Measurements from ENCODE around the gene PALD1. TPM values are rescaled to one million over a fixed set of nuclear protein-coding genes. Genes with fewer than 3 reads are reported as not detected.
A peak's percentile ranks its signal among the peaks of the same experiment; 100 is the strongest.
"Not testable (repeated sequence)": the region's sequence is repeated elsewhere in the genome, so short reads cannot be mapped to it uniquely, and the experiment has no call there.

PALD1 gene
- total and polyA plus RNA-seq, 8 donors = 10.1 to 34.5 (median 24.1) TPM

DNA sequence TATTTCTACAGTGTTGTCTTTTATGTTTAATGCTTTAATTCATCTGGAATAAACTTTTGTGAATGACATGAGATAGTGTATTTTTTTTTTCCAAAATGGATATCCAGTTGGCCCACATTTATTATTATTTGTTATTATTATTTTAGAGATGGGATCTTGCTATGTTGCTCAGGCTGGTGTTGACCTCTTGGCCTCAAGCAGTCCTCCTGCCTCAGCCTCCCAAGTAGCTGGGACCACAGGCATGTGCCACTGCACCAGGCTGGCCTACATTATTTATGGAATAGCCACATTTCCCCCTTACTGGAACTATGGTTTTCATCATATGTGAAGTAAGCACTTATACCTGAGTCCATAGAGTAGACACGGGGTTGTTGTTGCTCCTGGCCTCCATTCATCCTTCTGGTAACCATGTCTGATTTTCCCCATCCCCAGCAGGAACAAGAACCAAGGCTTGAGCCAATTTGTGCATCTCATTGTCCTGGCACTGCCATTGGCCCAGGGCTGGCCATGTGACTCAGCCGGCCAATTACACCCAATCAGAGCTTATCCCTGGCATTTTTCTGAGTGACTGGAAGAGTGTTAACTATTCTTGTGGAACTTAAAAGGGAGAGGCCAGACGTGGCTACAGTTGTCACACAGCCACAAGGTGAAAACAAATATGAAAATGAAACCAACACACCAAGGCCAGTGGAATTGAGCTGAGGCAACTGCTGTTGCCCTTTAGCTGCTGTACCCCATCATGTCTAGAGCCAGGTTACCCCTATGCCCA is 100.9 kb downstream of the PALD1 start:
- Histone ChIP-seq H3K27ac (no peak overlapping the region), H3K36me3 (no peaks in the 10 kb centered on the region), H3K9me3 (no peaks in the 10 kb centered on the region), H3K27me3 (no peaks in the 10 kb centered on the region), H3K4me3 (no peak overlapping the region), H3K4me1 (peaks cover 23 to 42% of the 10 kb centered on the region in 2 donors)
- ATAC-seq = peak; percentile 4
- TF ChIP-seq, protein P1, sequence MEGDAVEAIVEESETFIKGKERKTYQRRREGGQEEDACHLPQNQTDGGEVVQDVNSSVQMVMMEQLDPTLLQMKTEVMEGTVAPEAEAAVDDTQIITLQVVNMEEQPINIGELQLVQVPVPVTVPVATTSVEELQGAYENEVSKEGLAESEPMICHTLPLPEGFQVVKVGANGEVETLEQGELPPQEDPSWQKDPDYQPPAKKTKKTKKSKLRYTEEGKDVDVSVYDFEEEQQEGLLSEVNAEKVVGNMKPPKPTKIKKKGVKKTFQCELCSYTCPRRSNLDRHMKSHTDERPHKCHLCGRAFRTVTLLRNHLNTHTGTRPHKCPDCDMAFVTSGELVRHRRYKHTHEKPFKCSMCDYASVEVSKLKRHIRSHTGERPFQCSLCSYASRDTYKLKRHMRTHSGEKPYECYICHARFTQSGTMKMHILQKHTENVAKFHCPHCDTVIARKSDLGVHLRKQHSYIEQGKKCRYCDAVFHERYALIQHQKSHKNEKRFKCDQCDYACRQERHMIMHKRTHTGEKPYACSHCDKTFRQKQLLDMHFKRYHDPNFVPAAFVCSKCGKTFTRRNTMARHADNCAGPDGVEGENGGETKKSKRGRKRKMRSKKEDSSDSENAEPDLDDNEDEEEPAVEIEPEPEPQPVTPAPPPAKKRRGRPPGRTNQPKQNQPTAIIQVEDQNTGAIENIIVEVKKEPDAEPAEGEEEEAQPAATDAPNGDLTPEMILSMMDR (IDR thresholded peaks at IDR 0.05) = no peak
- intact Hi-C loops (cut with DNase I) = no loop called here
- peak in 1 of 4 donors; percentile 19 for DNase-seq

DNA sequence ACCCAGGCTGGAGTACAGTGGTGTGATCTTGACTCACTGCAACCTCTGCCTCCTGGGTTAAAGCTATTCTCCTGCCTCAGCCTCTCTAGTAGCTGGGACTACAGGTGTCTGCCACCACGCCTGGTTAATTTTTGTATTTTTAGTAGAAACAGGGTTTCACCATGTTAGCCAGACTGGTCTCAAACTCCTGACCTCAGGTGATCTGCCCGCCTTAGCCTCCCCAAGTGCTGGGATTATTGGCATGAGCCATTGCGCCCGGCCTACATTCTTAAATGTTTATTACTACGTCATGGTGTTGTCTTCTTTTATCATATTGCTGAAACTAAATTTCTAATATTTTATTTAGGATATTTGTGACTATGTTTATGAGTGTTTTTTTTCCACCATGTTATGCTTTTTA is 102.6 kb downstream of the PALD1 start:
- H3K27ac ChIP-seq; H3K9me3 ChIP-seq; H3K27me3 ChIP-seq; intact Hi-C loops (cut with DNase I); H3K4me3 ChIP-seq; ATAC-seq; H3K36me3 ChIP-seq; DNase-seq: not testable (repeated sequence)
- H3K4me1 ChIP-seq = peaks cover 20 to 45% of the 10 kb centered on the region in 2 donors

DNA sequence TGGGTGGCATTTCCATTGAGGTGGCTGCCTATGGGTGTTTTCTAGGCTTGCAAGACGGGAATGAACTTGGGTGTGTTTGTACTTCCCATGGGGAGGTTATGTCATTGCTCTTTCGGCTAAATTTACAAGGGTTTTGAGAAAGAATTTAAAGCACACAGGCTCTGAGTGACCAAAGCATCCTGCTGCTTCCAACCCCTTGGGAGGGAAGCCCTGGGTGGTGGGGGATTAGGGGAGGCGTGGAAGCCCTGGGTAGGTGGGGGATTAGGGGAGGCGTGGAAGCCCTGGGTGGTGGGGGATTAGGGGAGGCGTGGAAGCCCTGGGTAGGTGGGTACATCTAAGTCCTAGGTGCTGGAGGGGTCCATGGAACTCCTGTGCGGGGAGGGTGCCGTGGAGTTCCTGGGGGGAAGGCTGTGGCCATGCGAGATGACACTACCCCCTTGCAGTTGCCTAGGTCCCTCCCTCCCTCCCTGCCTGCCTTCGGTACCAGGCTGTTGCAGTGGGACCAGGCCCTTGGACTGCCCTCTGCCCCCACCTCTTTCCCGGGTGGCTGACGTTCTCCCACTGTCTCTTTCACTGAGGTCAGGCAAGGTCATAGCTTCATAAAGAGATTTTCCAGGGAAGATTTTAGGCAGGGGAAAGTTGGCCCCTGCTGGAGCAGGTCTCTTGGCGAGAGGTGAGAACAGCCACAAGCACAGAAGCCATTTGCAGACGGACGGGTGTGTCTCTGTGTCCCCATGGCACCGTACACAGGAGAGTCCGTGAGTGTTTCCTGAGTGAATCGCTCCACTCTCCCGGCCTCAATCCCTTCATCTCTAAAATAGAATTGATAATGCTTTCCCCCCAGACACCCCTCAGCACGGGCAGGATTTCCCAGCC is 104.5 kb downstream of the PALD1 start:
- Histone ChIP-seq H3K36me3 (no peaks in the 10 kb centered on the region), H3K9me3 (no peaks in the 10 kb centered on the region), H3K4me3 (no peak overlapping the region), H3K27ac (no peak overlapping the region), H3K27me3 (no peaks in the 10 kb centered on the region), H3K4me1 (peaks cover 12 to 33% of the 10 kb centered on the region in 2 donors)
- ATAC-seq = no peak
- intact Hi-C loops (cut with DNase I) = no loop called here
- TF ChIP-seq, protein P1 (IDR thresholded peaks at IDR 0.05) = no peak
- DNase-seq = no peak

DNA sequence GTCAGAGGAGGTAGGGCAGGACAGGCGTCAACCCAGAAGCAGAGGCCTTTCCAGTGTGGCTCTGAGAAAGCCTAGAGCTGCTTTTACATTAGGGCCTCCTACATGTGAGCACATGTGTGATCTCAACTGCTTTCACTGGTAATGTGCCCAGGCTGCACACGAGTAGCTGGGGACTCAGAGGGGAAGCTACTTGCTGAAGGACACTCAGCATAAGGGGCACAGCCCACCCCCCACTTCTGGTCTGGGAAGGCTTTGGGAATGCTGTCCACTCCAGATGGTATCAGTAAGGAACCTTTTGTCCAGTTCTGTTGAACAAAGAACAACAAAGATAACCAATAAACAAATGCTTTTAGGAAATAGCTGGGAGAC is 105.1 kb downstream of the PALD1 start:
- no peak overlapping the region for H3K27ac ChIP-seq
- H3K4me1 ChIP-seq = peaks cover 15 to 28% of the 10 kb centered on the region in 2 donors
- DNase-seq (no peak), ATAC-seq (no peak)
- no peaks in the 10 kb centered on the region for H3K27me3 ChIP-seq
- no peaks in the 10 kb centered on the region for H3K36me3 ChIP-seq
- H3K9me3 ChIP-seq = no peaks in the 10 kb centered on the region
- intact Hi-C loops (cut with DNase I) = no loop called here
- H3K4me3 ChIP-seq = no peak overlapping the region
- TF ChIP-seq, protein P1 (IDR thresholded peaks at IDR 0.05) = no peak

DNA sequence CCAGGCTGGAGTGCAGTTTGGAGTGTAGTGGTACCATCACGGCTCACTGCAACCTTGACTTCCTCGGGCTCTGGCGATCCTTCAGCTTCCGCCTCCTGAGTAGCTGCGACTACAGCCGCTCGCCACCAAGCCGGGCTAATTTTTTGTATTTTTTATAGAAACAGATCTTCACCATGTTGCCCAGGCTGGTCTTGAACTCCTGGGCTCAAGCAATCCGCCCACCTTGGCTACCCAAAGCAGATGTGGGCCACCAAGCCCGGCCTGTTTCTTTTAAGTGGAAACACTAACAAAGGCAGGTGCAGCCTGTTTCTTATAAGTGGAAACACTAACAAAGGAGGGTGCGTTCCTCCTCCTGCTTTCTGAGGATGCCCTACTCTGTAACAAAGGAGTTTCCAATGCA is 105.8 kb downstream of the PALD1 start:
- DNase-seq (no peak), ATAC-seq (peak; percentile 14)
- TF ChIP-seq, protein P1 (IDR thresholded peaks at IDR 0.05) = no peak
- Histone ChIP-seq H3K4me3 (no peak overlapping the region), H3K27me3 (no peaks in the 10 kb centered on the region), H3K36me3 (no peaks in the 10 kb centered on the region), H3K27ac (no peak overlapping the region), H3K9me3 (no peaks in the 10 kb centered on the region), H3K4me1 (peaks cover 21 to 24% of the 10 kb centered on the region in 2 donors)
- intact Hi-C loops (cut with DNase I) = no loop called here

All from left lung (tissue), 10 donors.